ENCODE measurements around the gene MRPS35. TPM values are rescaled to one million over a fixed set of nuclear protein-coding genes. Genes with fewer than 3 reads are reported as not detected.
A peak's percentile ranks its signal among the peaks of the same experiment; 100 is the strongest.
"Not testable (repeated sequence)": the region's sequence is repeated elsewhere in the genome, so short reads cannot be mapped to it uniquely, and the experiment has no call there.

The MRPS35 gene
- total and polyA plus RNA-seq, 2 donors from 2014 or later: 40.1 to 97.8 TPM

DNA sequence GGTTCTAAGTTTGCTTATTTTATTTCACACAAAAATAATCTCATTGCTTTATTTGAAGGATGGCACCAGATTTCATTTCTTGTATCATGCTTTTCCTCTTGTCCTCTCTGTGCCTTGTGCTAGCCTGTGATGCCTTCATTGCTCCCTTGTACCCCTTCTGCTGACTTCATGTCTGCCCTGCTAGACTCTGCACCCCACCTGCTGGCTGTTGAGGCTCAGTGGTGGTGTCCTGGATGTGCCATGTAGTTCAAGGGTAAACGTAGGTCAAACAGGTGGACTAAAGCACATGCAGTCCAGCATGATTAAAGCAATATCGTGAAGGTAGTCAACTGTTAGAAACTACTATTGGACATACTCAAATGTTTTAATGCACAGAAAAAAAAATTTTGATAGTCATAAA lies 21.6 kb downstream of the MRPS35 start:
- Histone ChIP-seq H3K27me3 (ENCODE audit: control insufficient read depth, insufficient read depth, low read length) (no peaks in the 10 kb centered on the region), H3K36me3 (ENCODE audit: control insufficient read depth in 2 of 3, insufficient read depth in 3 of 3, low read length in 3 of 3) (peaks cover 2 to 22% (median 5%) of the 10 kb centered on the region in 3 donors), H3K4me3 (ENCODE audit: low read length in 3 of 3) (no peak overlapping the region), H3K27ac (ENCODE audit: low read depth in 2 of 2, low read length in 2 of 2) (no peak overlapping the region), H3K9me3 (ENCODE audit: control insufficient read depth in 2 of 3, insufficient read depth in 1 of 3, low read length in 3 of 3) (no peaks in the 10 kb centered on the region), H3K9ac (ENCODE audit: low read length in 3 of 3) (no peak overlapping the region), H3K4me1 (ENCODE audit: control insufficient read depth in 2 of 3, insufficient read depth in 2 of 3, low read depth in 1 of 3, low read length in 3 of 3) (no peaks in the 10 kb centered on the region)
- intact Hi-C loops (cut with DNase I): no loop called here
- TF ChIP-seq, protein P1, sequence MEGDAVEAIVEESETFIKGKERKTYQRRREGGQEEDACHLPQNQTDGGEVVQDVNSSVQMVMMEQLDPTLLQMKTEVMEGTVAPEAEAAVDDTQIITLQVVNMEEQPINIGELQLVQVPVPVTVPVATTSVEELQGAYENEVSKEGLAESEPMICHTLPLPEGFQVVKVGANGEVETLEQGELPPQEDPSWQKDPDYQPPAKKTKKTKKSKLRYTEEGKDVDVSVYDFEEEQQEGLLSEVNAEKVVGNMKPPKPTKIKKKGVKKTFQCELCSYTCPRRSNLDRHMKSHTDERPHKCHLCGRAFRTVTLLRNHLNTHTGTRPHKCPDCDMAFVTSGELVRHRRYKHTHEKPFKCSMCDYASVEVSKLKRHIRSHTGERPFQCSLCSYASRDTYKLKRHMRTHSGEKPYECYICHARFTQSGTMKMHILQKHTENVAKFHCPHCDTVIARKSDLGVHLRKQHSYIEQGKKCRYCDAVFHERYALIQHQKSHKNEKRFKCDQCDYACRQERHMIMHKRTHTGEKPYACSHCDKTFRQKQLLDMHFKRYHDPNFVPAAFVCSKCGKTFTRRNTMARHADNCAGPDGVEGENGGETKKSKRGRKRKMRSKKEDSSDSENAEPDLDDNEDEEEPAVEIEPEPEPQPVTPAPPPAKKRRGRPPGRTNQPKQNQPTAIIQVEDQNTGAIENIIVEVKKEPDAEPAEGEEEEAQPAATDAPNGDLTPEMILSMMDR (IDR thresholded peaks at IDR 0.05; ENCODE audit: borderline replicate concordance, extremely low read depth, insufficient read depth): peak; percentile 17
- FAIRE-seq (no peak), DNase-seq (peak in 1 of 5 donors; percentile 19)

DNA sequence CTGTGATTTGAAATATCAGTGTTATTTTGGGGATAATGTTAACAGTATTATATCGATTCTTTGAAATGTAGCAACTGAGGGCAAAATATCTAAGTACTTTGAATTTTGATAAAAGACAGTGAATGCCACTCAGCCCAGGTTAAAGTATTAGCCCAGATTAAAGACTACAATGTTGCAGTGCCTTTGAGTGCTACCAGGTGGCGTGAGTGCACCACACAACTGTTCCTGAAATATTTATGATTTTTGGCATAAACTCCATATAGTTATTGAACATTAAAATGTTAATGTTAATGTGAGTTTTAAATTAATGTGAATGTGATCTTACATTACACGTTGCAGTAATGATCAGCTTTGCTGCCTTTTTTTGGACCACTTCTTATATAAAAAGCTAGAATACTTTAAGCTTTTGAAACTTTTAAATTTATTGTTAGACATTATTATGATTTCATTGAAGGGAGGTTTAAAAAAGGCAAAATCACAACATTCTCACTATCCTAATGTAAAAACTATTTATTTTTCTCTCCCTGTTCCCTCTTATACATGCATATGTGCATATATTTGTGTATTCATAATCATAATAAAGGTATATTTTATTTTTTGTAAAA lies 22.5 kb downstream of the MRPS35 start:
- no peaks in the 10 kb centered on the region for H3K9me3 ChIP-seq (ENCODE audit: control insufficient read depth in 2 of 3, insufficient read depth in 1 of 3, low read length in 3 of 3)
- DNase-seq: peak in 3 of 5 donors; percentile 18 to 28 (median 28)

DNA sequence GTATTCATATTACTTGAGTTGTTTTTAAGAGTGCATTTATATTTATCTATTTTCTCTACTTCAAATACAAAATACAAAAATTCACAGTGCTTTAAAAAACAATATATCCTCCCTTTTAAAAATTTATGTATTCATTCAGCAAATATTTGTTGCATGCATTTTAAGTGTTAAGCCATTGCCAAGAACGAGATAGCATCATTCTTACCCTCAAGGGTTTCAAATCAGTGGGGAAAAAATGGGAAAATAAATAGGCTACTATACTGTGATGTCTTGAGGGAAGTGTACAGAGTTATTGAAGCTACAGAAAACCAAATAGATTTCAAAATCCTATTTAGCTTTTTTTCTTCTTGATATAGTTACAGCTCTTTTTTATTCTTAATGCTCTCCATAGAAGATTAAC lies 23.2 kb downstream of the MRPS35 start:
- no peaks in the 10 kb centered on the region for H3K4me1 ChIP-seq (ENCODE audit: control insufficient read depth in 2 of 3, insufficient read depth in 2 of 3, low read depth in 1 of 3, low read length in 3 of 3)
- FAIRE-seq (no peak), DNase-seq (no peak)
- H3K9ac ChIP-seq (ENCODE audit: low read length in 3 of 3): no peak overlapping the region
- no peak overlapping the region for H3K4me3 ChIP-seq (ENCODE audit: low read length in 3 of 3)
- H3K27me3 ChIP-seq (ENCODE audit: control insufficient read depth, insufficient read depth, low read length): no peaks in the 10 kb centered on the region
- H3K9me3 ChIP-seq (ENCODE audit: control insufficient read depth in 2 of 3, insufficient read depth in 1 of 3, low read length in 3 of 3): no peaks in the 10 kb centered on the region
- H3K27ac ChIP-seq (ENCODE audit: low read depth in 2 of 2, low read length in 2 of 2): no peak overlapping the region
- H3K36me3 ChIP-seq (ENCODE audit: control insufficient read depth in 2 of 3, insufficient read depth in 3 of 3, low read length in 3 of 3): peaks cover 4 to 18% (median 5%) of the 10 kb centered on the region in 3 donors
- TF ChIP-seq, protein P1 (IDR thresholded peaks at IDR 0.05; ENCODE audit: borderline replicate concordance, extremely low read depth, insufficient read depth): no peak
- intact Hi-C loops (cut with DNase I): no loop called here

More for the DNA sequence above, 22.5 kb downstream of the MRPS35 start:
- Histone ChIP-seq H3K36me3 (ENCODE audit: control insufficient read depth in 2 of 3, insufficient read depth in 3 of 3, low read length in 3 of 3) (peaks cover 4 to 18% (median 5%) of the 10 kb centered on the region in 3 donors), H3K27ac (ENCODE audit: low read depth in 2 of 2, low read length in 2 of 2) (no peak overlapping the region), H3K4me1 (ENCODE audit: control insufficient read depth in 2 of 3, insufficient read depth in 2 of 3, low read depth in 1 of 3, low read length in 3 of 3) (no peaks in the 10 kb centered on the region), H3K9ac (ENCODE audit: low read length in 3 of 3) (no peak overlapping the region), H3K4me3 (ENCODE audit: low read length in 3 of 3) (no peak overlapping the region), H3K27me3 (ENCODE audit: control insufficient read depth, insufficient read depth, low read length) (no peaks in the 10 kb centered on the region)
- TF ChIP-seq, protein P1 (IDR thresholded peaks at IDR 0.05; ENCODE audit: borderline replicate concordance, extremely low read depth, insufficient read depth): peak; percentile 79
- peak; percentile 77 for FAIRE-seq
- intact Hi-C loops (cut with DNase I): no loop called here

DNA sequence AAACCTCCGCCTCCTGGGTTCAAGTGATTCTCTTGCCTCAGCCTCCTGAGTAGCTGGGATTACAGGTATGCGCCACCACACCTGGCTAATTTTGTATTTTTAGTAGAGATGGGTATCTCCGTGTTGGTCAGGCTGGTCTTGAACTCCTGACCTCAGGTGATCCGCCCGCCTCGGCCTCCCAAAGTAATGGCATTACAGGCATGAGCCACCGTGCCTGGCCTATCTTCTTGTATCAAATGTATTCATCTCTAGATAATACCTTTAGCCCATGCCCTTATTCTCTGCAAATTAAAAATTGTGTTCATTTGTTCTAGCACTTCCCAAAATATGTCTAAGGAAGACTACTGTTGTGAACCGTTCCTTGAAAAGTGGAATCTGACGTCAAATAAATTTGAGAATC lies 23.7 kb downstream of the MRPS35 start:
- DNase-seq; H3K27me3 ChIP-seq (ENCODE audit: control insufficient read depth, insufficient read depth, low read length); H3K9me3 ChIP-seq (ENCODE audit: control insufficient read depth in 2 of 3, insufficient read depth in 1 of 3, low read length in 3 of 3); FAIRE-seq; intact Hi-C loops (cut with DNase I); H3K4me1 ChIP-seq (ENCODE audit: control insufficient read depth in 2 of 3, insufficient read depth in 2 of 3, low read depth in 1 of 3, low read length in 3 of 3); H3K27ac ChIP-seq (ENCODE audit: low read depth in 2 of 2, low read length in 2 of 2); H3K4me3 ChIP-seq (ENCODE audit: low read length in 3 of 3); H3K9ac ChIP-seq (ENCODE audit: low read length in 3 of 3): not testable (repeated sequence)
- peaks cover 4 to 22% (median 5%) of the 10 kb centered on the region in 3 donors for H3K36me3 ChIP-seq (ENCODE audit: control insufficient read depth in 2 of 3, insufficient read depth in 3 of 3, low read length in 3 of 3)

Data from kidney (tissue), 14 donors.